Prostate gland (tissue), 2 donors: ENCODE results near the gene LORICRIN.

Experiments used
- CTCF ChIP-seq, 4 experiments: fragments of 200-600 bp in 2 of 4; fragments of 450-650 bp in 2 of 4; sonication (generic) in 2 of 4; IDR thresholded peaks; 1 replicate in 3 of 4; 2 replicates in 1 of 4; pipeline ENCODE4 v1.5.1; 2016 to 2019; ENCODE audit warnings: antibody characterized with exemption in 4 of 4, mild to moderate bottlenecking in 2 of 4, moderate library complexity in 2 of 4
- POLR2A ChIP-seq: fragments of 450-650 bp; IDR thresholded peaks from one replicate; pipeline ENCODE4 v1.6.1; 2016; ENCODE audit warnings: antibody characterized with exemption, mild to moderate bottlenecking
- POLR2AphosphoS5 ChIP-seq: sonication (generic); formaldehyde crosslinking; IDR thresholded peaks from one replicate; pipeline ENCODE4 v1.6.1; 2017; ENCODE audit warnings: antibody characterized with exemption

- no peak for TF ChIP-seq POLR2A
- TF ChIP-seq CTCF (IDR thresholded peaks at IDR 0.05), result no peak
- TF ChIP-seq POLR2AphosphoS5, result no peak
Observed at GRCh38 chr1:153242160-153242559, 17.3 kb upstream of the LORICRIN start.
